GM12878 (cell line): ENCODE results near the gene S100A12.

Source experiments
- CREB1 ChIP-seq: IDR thresholded peaks from 2 replicates; pipeline ENCODE4 v1.6.1; 2012; ENCODE audit warnings: low read depth, mild to moderate bottlenecking, inconsistent platforms
- GABPA ChIP-seq: IDR thresholded peaks from 2 replicates; pipeline ENCODE4 v1.6.1; 2014; ENCODE audit warnings: antibody characterized with exemption, low read depth, mild to moderate bottlenecking, inconsistent platforms
- SMAD5 ChIP-seq: IDR thresholded peaks from 2 replicates; pipeline ENCODE4 v1.6.1; 2016; ENCODE audit warnings: antibody characterized with exemption, low read depth
- TF ChIP-seq, protein P1 (sequence below): fragments of 450-650 bp; IDR thresholded peaks from 2 replicates; pipeline ENCODE4 v1.6.1; 2017; ENCODE audit warnings: mild to moderate bottlenecking

DNA sequence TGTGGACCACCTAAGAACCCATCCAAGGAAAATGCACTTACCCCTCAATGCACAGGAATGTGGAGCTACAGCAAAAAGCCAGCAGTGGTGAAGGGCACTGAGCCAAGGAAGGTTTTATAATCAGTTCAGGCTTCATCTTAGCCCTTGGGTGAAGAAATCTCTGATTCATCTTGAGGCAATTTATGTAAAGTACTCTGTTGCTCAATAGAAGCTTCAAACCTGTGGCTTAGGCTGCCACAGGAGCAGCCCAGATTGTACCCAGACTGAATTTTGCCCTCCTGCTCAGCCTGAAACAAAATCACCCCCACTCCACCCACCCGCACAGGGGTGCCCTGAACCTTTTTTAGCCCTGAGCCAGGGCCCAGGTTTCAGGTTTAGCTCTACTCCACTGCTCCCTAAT, at the start of gene S100A12:
- TF ChIP-seq SMAD5 (no peak), CREB1 (no peak), GABPA (no peak)
- TF ChIP-seq, protein P1, sequence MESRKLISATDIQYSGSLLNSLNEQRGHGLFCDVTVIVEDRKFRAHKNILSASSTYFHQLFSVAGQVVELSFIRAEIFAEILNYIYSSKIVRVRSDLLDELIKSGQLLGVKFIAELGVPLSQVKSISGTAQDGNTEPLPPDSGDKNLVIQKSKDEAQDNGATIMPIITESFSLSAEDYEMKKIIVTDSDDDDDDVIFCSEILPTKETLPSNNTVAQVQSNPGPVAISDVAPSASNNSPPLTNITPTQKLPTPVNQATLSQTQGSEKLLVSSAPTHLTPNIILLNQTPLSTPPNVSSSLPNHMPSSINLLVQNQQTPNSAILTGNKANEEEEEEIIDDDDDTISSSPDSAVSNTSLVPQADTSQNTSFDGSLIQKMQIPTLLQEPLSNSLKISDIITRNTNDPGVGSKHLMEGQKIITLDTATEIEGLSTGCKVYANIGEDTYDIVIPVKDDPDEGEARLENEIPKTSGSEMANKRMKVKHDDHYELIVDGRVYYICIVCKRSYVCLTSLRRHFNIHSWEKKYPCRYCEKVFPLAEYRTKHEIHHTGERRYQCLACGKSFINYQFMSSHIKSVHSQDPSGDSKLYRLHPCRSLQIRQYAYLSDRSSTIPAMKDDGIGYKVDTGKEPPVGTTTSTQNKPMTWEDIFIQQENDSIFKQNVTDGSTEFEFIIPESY = no peak
